NCI-H1436 (cell line): ENCODE data around the gene TMEM214.

Source experiments
- DNase-seq: peaks from one replicate; lab custom pipeline; 2025; lab: John Stamatoyannopoulos, UW

TMEM214 gene

GRCh38 chr2:27085062-27085672 is 52.4 kb downstream of the TMEM214 start:
- no peak for DNase-seq

GRCh38 chr2:27085673-27086089 is 52.9 kb downstream of the TMEM214 start:
- DNase-seq: peak; percentile 9

- peak; percentile 87 for DNase-seq
Measured at GRCh38 chr2:27086090-27086723, 53.4 kb downstream of the TMEM214 start.

- DNase-seq: peak; percentile 33
Measured at GRCh38 chr2:27086724-27087593, 54.2 kb downstream of the TMEM214 start, which contains the start of gene KHK. KHK (plus strand) TSS chr2:27086772; CDS start chr2:27087260, 488 bp downstream.

GRCh38 chr2:27087823-27088410 is 55.2 kb downstream of the TMEM214 start:
- DNase-seq: no peak

GRCh38 chr2:27088634-27089033 is 55.9 kb downstream of the TMEM214 start:
- no peak for DNase-seq

GRCh38 chr2:27089111-27089954 is 56.6 kb downstream of the TMEM214 start:
- no peak for DNase-seq
